ENCODE data around the gene CNIH3.

The CNIH3 gene

DNA sequence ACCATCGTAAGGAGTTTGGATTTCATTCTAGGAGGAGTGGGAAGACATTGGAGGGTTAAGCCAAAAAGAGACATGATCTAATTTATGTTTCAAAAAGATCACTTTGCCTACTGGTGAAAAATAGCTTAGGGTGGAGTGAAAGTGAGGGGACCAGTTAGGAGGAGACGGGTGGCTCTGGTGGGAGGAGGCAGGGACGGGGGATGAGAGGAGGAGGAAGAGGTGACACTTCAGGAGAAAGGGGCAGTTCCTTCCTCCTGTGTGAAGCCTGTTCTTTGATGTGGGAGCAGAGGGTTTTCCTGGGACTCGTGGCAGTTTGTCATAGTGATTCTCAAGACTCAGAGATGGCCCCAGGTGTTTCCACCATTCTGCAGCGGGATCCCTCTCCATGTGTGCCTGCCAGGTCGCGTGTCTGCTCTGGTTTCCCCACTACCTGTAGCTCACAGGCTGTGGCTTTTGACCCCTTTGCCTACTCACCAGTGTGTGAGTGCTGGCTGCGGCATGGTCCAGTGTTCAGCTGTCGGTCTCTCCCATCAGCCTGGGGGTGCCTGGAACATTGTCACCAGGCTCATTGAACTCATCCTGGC lies 102.4 kb downstream of the CNIH3 start:
- DNase-seq (ENCODE audit: low read depth in 2 of 3, low spot score in 2 of 3) = no peak

- no peak for DNase-seq (ENCODE audit: low read depth in 2 of 3, low spot score in 2 of 3)
Measured at GRCh38 chr1:224719716-224720115, 103.6 kb downstream of the CNIH3 start.

DNA sequence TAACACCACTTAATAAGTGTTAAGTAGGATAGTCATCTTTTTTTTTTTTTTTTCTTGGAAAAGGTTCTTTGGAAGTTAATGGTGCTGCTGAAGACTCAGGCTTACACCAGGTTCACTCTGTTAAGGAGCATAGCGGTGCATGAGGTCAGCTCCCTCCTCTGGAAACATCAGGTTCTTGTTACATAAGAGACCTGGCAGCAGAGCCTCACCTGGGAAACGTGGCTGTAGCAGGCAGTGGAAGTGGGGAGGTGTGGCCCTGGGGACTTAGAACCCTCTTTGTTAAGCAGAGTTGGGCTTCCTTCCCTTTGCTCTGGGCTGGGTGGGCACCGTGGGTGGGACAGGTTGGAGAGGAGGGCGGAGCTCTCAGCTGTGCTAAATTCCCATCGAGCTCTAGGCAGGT lies 104.1 kb downstream of the CNIH3 start:
- DNase-seq (ENCODE audit: low read depth in 2 of 3, low spot score in 2 of 3) = no peak

- DNase-seq (ENCODE audit: low read depth in 2 of 3, low spot score in 2 of 3) = no peak
Measured at GRCh38 chr1:224721000-224721399, 104.9 kb downstream of the CNIH3 start.

DNA sequence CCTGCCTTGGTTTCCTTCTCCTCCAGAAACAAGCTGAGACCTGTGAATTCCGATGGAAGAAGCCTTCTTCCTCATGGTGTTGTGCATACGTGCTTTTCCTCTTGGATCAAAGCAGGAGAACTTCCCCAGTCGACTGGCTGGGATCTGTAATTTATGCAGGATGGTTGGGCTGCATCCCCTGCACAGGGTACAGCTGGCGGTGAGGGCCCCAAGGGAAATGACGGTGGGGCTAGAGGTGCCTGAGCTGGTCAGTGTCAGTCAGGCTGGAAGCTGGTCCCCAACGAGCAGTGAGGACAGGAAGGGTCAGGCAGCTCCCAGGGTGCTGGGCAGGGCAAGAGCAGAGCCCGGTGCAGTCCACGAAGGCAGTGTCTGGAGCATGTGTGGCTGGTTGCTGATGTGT lies 106.7 kb downstream of the CNIH3 start:
- DNase-seq (ENCODE audit: low read depth in 2 of 3, low spot score in 2 of 3) = no peak

DNA sequence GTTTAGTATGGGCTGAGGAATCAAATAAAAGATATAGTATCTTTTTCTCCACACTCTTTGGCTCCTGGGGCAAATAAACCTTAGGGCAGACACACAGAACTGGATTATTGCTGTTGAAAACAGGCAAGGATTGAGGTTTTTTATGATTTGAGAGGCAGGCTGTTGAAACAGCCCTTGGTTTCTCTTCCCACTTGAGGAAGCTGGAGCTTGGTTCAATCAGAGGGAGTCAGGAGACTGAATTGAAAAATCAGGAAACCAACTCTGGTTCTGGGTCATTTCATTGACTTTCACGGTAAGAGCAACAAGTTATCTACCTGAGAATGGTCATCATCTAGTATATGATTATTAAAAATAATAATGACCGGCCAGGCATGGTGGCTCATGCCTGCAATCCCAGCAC lies 108.4 kb downstream of the CNIH3 start:
- DNase-seq (ENCODE audit: low read depth in 2 of 3, low spot score in 2 of 3) = no peak

DNA sequence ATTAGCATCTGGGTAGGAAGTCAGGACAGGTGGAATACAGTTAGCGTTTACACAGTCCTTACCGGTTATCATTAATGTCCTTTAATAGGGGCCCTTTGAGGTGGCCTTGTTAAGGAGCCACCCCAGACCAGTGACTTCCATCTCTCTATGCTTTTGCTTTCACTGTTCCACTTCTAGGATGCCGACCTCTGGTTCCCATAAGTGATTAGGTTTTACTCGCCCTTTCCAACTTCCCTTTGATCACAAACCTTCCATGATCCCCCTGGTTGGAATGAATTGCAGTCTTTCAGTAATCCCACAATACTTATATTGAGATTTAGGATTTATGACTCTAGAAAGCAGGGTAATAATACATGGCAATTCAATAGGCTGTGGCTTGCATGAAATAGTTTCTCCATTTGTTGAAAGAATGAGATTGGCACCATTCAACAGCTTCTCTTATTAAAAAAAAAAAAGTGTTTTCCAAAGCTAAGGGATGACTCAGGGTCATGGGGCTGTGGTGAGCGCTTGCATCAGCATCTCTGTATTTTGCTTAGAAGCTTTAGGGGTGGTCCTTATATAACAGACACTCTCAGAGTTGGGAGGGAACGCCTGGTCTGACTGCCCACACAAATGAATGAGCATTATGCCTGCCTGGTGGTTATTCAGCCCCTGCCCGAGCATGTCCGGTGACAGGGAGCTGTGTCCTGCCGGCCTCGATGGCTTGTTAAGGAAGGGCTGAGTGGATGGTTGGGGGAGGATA lies 110.5 kb downstream of the CNIH3 start:
- DNase-seq (ENCODE audit: low read depth in 2 of 3, low spot score in 2 of 3) = no peak

DNA sequence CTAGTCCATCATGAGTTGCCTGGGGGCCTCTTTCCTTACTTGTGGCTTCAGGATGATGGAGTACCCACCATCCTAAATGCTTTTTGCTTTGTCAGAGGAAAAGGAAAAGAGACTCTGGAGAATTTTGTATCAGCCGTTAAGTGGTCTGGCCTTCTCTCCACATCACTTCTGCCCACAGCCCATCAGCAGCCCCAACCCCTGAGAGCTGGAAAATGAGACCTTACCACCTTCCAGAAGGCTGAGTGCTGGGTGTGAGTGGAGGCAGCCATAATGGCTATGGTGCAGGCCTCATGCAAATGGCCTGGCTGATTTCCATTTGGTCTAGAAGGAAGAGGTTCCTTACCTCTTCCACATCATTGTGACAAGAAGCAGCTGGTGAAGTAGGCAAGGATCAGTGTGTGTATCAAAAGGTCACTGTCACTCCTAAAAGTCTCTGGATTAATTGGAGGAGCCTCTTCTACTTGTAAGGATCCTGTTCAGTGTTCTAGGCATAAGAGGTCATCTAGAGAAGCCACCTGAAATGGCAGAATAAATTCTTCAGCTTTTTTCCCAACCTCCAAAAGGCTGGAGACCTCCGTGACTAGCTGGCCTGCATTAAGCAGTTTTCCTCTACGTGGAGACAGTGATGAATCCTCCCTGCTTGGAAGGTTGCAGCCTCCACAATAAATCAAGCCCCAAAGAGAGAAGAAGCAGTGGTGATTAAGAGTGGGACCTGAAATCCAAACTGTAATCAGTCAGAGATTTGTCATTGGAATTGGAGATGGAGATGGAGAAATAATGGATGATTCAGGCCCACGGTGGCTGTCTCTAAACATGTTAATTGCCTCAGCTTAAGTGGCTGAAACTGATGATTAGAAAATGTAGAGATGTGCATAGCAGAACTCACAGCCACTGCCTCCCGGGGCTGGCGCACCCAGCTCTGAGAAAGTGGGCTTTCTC lies 111.5 kb downstream of the CNIH3 start:
- DNase-seq (ENCODE audit: low read depth in 2 of 3, low spot score in 2 of 3) = no peak

GRCh38 chr1:224730540-224730939 lies 114.4 kb downstream of the CNIH3 start:
- no peak for DNase-seq (ENCODE audit: low read depth in 2 of 3, low spot score in 2 of 3)

DNA sequence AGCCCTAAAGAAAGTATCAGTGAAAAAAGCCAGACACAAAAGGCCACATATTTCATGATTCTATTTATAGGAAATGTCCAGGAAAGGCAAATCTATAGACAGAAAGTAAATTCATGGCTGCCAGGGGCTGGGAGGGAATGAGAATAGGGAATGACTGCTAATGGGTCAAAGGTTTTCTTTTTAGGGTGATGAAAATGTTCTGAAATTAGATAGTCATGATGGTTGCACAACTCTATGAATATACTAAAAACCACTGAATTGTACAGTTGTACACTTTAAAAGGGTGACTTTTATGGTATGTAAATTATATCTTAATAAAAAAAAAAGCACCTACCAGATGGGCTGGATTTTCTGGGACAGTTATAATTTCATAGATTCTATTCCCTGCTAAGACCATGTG lies 114.8 kb downstream of the CNIH3 start:
- DNase-seq (ENCODE audit: low read depth in 2 of 3, low spot score in 2 of 3) = no peak

DNA sequence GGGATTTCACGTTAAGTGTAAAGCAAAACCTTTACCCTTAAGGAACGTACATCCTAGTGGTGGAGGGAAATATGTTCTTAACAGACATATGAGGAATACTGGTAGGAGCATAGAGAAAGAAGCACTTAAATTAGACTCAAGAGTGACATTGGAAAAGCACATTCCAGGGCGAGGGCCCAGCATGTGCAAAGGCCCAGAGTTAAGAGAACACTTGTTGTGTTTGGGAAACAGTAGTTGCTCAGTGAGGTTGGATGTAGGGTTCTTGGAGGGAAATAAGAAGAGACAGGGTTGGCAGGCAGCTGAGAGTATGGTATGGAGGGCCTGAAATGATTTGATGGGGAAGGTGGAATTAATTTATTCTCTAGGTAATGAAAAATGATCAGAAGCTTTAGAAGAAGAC lies 115.5 kb downstream of the CNIH3 start:
- no peak for DNase-seq (ENCODE audit: low read depth in 2 of 3, low spot score in 2 of 3)

DNA sequence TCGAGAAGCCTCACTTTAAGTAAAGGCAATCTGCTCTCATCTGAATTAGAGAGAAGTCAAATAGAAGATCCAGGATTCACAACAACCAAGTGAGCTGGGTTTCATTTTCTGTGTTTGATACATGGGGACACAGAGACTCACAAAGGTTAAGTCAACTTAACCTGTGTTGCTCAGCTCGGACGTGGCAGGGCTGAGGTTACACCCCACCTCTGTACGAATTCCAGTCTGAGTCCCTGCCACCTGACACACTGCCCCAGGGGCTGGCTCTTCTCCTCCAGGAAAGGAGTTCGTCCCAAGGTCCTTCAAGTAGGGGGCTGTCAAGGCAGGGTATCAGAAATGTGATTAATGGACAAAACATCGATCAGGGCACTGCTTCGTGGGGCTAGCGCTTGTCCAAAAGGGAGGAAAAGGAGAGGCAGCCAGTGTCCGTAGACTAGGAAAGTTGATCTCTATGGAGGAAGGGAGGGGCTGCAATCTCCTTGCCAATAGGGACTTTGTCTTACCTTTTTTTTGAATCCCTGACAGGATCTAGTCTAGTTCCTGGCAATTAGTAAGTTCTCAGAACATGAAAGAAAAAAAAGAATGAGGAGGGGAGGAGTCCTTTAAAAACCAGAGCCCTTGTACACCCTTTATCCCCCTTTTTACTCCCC lies 116.4 kb downstream of the CNIH3 start:
- DNase-seq (ENCODE audit: low read depth in 2 of 3, low spot score in 2 of 3) = no peak

GRCh38 chr1:224733027-224733911 lies 117.2 kb downstream of the CNIH3 start:
- no peak for DNase-seq (ENCODE audit: low read depth in 2 of 3, low spot score in 2 of 3)

DNA sequence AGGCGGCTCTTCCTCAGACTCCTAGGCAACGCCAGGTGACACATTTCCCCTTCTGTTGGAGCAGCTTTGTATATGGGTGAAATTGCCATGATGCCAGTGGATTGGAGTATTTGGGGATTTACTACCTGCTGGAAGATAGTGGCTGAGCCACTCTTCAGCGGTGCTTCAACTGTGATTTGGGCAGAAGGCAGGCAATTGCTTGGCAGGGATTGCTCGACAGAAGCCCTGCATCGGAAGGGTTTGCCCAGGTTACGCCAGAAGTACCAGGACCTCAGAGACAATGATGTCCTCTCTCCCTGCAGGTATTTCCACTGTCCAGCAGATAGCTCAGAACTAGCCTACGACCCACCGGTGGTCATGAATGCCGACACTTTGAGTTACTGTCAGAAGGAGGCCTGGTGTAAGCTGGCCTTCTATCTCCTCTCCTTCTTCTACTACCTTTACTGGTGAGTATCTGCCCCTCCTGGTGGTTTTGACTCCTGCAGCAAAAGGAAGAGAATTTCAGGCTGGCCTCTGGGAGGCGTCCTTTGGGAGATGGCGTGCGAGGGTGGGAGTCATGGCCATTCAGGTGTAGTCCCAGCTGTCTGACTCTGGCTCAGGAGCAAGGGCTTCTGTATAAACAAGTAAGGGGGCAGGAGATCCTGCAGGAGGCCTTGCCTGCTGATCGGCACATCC lies 118.3 kb downstream of the CNIH3 start:
- no peak for DNase-seq (ENCODE audit: low read depth in 2 of 3, low spot score in 2 of 3)

GRCh38 chr1:224735159-224735558 lies 119.0 kb downstream of the CNIH3 start:
- no peak for DNase-seq (ENCODE audit: low read depth in 2 of 3, low spot score in 2 of 3)

DNA sequence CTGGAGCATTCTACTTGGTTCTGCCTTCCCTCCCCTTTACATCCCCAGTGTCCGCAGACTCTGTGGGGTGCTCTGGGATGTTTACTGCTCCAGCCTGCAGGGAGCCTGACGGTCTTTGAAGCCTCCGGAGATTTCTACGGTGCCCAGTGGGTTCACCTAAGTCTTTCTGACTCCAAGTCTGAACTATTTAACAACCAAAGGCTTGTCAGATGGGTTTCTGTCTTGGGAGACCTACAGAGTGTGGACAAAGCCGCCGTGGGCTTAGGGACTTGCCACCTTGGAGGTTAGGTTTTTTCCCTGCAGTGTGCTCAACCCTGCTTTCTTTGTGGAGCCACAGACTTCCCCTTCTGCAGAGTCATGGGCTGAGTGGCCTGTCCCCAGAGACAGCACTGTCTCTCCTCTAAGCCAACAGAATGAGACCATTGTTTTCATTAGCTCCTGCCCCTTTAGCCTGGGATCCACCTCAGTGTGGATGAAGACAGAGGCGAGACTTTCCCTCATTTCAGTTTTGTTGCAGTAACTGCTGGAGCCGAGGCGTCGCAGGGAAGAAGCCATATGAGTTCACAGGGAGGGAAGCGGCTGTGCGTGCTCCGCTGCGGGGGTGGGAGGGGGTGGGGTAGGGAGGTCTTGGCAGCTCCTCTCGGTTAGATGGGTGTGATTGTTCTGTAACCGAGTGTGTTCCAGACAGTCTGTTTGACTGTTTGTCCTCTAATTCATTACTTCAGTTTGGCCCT lies 120.7 kb downstream of the CNIH3 start:
- no peak for DNase-seq (ENCODE audit: low read depth in 2 of 3, low spot score in 2 of 3)

- no peak for DNase-seq (ENCODE audit: low read depth in 2 of 3, low spot score in 2 of 3)
Measured at GRCh38 chr1:224737353-224737727, 121.2 kb downstream of the CNIH3 start.

- DNase-seq (ENCODE audit: low read depth in 2 of 3, low spot score in 2 of 3) = no peak
Measured at GRCh38 chr1:224739303-224739996, 123.3 kb downstream of the CNIH3 start.
